Type B pancreatic cell (in vitro differentiated cells): ENCODE measurements around the gene IQGAP2. TPM values are rescaled to one million over a fixed set of nuclear protein-coding genes. Genes with fewer than 3 reads are reported as not detected.
A peak's percentile ranks its signal among the peaks of the same experiment; 100 is the strongest.
"Not testable (repeated sequence)": the region's sequence is repeated elsewhere in the genome, so short reads cannot be mapped to it uniquely, and the experiment has no call there.

ENCODE experiments used
- DNase-seq: peaks from one replicate; pipeline ENCODE4 v3.0.0; 2021; ENCODE audit warnings: mixed read lengths; ENCODE audit not compliant: unreplicated experiment; ENCODE audit errors: extremely low spot score
- H3K27ac Mint-ChIP-seq: 2 replicates; pipeline ENCODE4 v1.8.0; 2021; ENCODE audit warnings: mild to moderate bottlenecking, mixed read lengths
- H3K27me3 Mint-ChIP-seq: 2 replicates; pipeline ENCODE4 v1.8.0; 2021; ENCODE audit warnings: mixed read lengths
- H3K36me3 Mint-ChIP-seq: 2 replicates; pipeline ENCODE4 v1.8.0; 2021; ENCODE audit warnings: mixed read lengths
- H3K4me1 Mint-ChIP-seq: one replicate; pipeline ENCODE4 v1.8.0; 2021; ENCODE audit warnings: mixed read lengths; ENCODE audit not compliant: unreplicated experiment
- H3K4me3 Mint-ChIP-seq: 2 replicates; pipeline ENCODE4 v1.8.0; 2021; ENCODE audit warnings: mild to moderate bottlenecking, mixed read lengths
- H3K9me3 Mint-ChIP-seq: 2 replicates; pipeline ENCODE4 v1.8.0; 2021; ENCODE audit warnings: mixed read lengths
- CTCF ChIP-seq: fragments of 200-600 bp; sonication (generic); conservative IDR thresholded peaks from 2 replicates; pipeline ENCODE4 v1.5.0; 2021; ENCODE audit warnings: antibody characterized with exemption, mild to moderate bottlenecking
- total RNA-seq: library from RNA; stranded (reverse); gene quantifications from 2 replicates; pipeline ENCODE4 v1.2.1, GENCODE V29; 2021; ENCODE audit warnings: low replicate concordance

Gene IQGAP2
- total RNA-seq, 1 donor from 2014 or later = 24.7 TPM

GRCh38 chr5:76601470-76601869 lies 198.4 kb downstream of the IQGAP2 start:
- Mint-ChIP-seq H3K27me3 (no peaks in the 10 kb centered on the region), H3K36me3 (no peaks in the 10 kb centered on the region), H3K4me1 (peaks cover 5% of the 10 kb centered on the region), H3K9me3 (no peaks in the 10 kb centered on the region), H3K27ac (no peak overlapping the region), H3K4me3 (no peak overlapping the region)
- no peak for DNase-seq
- peak; percentile 84 for TF ChIP-seq CTCF

- no peaks in the 10 kb centered on the region for H3K36me3 Mint-ChIP-seq
- H3K4me1 Mint-ChIP-seq = peaks cover 12% of the 10 kb centered on the region
- no peak for DNase-seq
- TF ChIP-seq CTCF = no peak
- H3K27me3 Mint-ChIP-seq = no peaks in the 10 kb centered on the region
- H3K27ac Mint-ChIP-seq = no peak overlapping the region
- H3K9me3 Mint-ChIP-seq = no peaks in the 10 kb centered on the region
- no peak overlapping the region for H3K4me3 Mint-ChIP-seq
These were observed 199.1 kb downstream of the IQGAP2 start for GRCh38 chr5:76602094-76602726.

GRCh38 chr5:76603991-76604390 lies 200.9 kb downstream of the IQGAP2 start:
- H3K27me3 Mint-ChIP-seq, H3K36me3 Mint-ChIP-seq, H3K4me3 Mint-ChIP-seq, H3K9me3 Mint-ChIP-seq, H3K27ac Mint-ChIP-seq, DNase-seq: not testable (repeated sequence)
- peaks cover 19% of the 10 kb centered on the region for H3K4me1 Mint-ChIP-seq

GRCh38 chr5:76604838-76605237 lies 201.8 kb downstream of the IQGAP2 start:
- Mint-ChIP-seq H3K4me1 (peaks cover 19% of the 10 kb centered on the region), H3K27me3 (no peaks in the 10 kb centered on the region), H3K4me3 (no peak overlapping the region), H3K36me3 (no peaks in the 10 kb centered on the region), H3K9me3 (no peaks in the 10 kb centered on the region), H3K27ac (no peak overlapping the region)
- DNase-seq = no peak
- no peak for TF ChIP-seq CTCF

- Mint-ChIP-seq H3K4me1 (peaks cover 19% of the 10 kb centered on the region), H3K9me3 (no peaks in the 10 kb centered on the region), H3K27ac (no peak overlapping the region), H3K36me3 (no peaks in the 10 kb centered on the region), H3K4me3 (no peak overlapping the region), H3K27me3 (no peaks in the 10 kb centered on the region)
- DNase-seq = no peak
- TF ChIP-seq CTCF = no peak
These were observed 203.6 kb downstream of the IQGAP2 start for GRCh38 chr5:76606701-76607100.

- Mint-ChIP-seq H3K4me1 (peaks cover 15% of the 10 kb centered on the region), H3K9me3 (no peaks in the 10 kb centered on the region), H3K4me3 (no peak overlapping the region), H3K27ac (no peak overlapping the region), H3K27me3 (no peaks in the 10 kb centered on the region), H3K36me3 (no peaks in the 10 kb centered on the region)
- DNase-seq = no peak
- no peak for TF ChIP-seq CTCF
These were observed 204.3 kb downstream of the IQGAP2 start for GRCh38 chr5:76607353-76607871.
